ENCODE results near the gene KCNA1.
"Not testable (repeated sequence)": the region's sequence is repeated elsewhere in the genome, so short reads cannot be mapped to it uniquely, and the experiment has no call there.

The KCNA1 gene

DNA sequence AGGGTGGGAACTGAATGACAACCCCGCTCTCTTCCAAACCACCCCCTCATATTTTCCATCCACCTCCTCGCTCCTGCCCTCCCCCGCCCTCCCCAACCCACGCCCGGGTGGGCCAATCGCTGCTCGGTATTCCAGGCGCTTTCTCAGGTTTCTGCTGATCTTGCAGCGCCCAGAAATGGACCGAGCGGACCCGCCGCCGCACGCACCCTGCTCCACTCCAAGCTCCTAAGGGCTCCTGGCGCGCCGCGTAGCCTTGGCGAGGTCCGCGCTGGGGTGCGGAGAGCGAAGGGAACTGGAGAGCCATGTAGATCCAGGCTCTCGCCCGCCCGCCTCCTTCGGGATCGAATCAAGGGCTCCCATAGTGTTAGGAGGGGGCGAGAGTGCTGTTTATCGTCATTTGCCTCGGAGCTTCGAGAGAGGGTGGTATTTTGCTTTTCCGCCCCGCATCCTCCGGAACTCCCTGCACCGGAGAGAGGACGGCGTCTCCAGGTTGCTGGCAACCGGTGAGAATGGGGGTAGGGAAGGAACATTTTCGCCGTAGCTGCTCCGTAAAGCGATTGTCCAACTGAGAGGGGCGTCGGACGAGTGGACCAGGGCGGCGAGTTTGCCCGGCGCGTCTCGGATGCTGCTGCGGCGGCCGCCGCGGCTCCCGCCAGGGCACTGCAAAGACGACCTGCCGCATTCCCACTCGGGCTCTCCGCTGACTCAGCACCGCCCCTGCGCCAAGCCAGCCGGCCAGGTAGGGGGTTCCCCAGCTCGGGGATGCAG lies at the start of gene KCNA1:
Gene KCNA1 (plus strand): TSS at position 172 of the 768 bp plus-strand sequence. CDS start 1,474 bp downstream, outside the sequence.
- DNase-seq: no peak

DNA sequence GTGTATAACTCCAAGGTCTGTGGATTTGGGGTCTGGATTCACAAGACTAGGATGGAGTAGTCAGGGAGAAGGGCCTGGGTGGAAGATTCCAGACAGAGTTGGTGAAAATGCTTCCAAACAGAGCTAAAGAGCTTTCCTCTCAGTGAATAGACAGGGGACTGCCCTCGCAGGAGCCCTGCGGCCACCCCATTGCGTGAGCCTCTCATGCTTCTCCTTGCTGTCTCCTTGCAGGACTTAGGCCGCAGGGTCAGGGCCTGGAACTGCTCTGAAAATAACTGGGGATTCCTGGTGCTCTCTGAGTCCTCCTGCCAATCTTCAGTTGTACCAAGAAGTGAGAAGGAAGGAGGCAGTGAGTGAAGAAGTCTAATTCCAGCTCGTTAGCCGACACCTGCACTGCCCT lies 49.0 kb upstream of the KCNA1 start:
- no peak for DNase-seq

- DNase-seq: no peak
These were observed 46.9 kb upstream of the KCNA1 start for GRCh38 chr12:4862809-4863208.

DNA sequence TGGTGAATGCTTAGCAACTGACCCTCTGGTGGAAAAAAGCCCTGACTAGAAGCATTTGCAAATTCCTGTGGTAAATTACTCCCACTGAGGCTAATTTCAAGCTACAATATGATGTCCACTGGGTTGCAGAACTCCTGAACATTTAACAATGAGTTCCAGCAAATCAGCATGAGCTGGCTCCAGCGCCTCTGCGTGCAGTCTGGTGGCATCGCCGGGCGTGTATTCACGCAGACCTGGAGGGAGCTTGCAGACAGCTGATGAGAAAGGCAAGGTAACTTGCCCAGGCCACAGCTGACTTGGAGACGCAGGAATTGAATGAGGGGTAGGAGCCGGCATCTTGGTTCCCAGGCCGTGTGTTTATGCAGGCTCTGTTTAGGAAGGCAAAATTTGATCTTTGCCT lies 45.1 kb upstream of the KCNA1 start:
- no peak for DNase-seq

DNA sequence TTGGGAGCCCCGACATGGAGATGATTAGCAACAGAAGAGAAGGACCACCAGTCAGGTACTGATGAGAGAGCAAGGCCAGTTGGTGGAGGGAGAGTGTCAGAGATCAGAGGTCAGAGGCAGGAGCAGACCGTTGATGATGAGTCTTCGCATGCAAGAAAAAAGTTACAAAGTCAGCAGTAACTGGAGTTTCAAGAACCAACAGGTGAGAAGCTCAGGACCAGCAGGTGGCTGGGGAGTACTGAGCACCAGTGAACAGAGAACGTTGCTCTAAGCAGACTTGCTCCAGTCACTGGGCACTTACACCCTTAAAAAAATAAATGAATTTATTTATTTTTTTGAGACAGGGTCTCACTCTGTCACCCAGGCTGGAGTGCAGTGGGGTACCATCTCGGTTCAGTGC lies 44.5 kb upstream of the KCNA1 start:
- no peak for DNase-seq

- no peak for DNase-seq
These were observed 43.4 kb upstream of the KCNA1 start for GRCh38 chr12:4866299-4866698.

GRCh38 chr12:4867384-4867783 lies 42.3 kb upstream of the KCNA1 start:
- DNase-seq: no peak

DNA sequence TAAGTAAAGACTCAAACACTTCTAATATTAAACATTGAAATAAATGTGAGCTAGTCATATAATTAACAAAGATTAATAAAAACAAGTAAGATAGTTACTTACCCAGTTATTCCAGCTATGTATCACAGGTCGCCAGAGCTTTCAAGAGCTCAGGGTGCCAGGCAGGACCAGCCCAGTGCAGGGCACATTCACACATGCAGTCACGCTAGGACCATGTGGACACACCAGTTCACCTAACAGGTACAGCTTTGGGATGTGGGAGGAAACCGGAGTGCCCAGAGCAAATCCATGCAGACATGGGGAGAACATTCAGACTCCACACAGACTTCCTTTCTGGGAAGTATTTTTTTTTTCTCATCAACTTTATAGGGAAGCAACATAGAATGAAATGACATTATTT lies 39.3 kb upstream of the KCNA1 start:
- no peak for DNase-seq

- no peak for DNase-seq
These were observed 38.2 kb upstream of the KCNA1 start for GRCh38 chr12:4871514-4871913.

- DNase-seq: no peak
These were observed 35.8 kb upstream of the KCNA1 start for GRCh38 chr12:4873947-4874346.

GRCh38 chr12:4874671-4875070 lies 35.0 kb upstream of the KCNA1 start:
- DNase-seq: no peak

DNA sequence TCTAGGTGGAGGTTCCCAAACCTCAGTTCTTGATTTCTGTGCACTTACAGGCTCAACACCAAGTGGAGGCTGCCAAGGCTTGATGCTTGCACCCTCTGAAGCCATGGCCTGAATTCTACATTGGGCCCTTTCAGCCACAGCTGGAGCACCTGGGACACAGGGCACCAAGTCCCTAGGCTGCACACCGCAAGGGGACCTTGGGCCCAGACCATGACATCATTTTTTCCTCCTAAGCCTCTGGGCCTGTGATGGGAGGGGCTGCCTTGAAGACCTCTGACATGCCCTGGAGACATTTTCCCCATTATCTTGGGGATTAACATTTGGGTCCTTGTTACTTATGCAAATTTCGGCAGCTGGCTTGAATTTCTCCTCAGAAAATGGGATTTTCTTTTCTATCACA lies 30.2 kb upstream of the KCNA1 start:
- DNase-seq: not testable (repeated sequence)

DNA sequence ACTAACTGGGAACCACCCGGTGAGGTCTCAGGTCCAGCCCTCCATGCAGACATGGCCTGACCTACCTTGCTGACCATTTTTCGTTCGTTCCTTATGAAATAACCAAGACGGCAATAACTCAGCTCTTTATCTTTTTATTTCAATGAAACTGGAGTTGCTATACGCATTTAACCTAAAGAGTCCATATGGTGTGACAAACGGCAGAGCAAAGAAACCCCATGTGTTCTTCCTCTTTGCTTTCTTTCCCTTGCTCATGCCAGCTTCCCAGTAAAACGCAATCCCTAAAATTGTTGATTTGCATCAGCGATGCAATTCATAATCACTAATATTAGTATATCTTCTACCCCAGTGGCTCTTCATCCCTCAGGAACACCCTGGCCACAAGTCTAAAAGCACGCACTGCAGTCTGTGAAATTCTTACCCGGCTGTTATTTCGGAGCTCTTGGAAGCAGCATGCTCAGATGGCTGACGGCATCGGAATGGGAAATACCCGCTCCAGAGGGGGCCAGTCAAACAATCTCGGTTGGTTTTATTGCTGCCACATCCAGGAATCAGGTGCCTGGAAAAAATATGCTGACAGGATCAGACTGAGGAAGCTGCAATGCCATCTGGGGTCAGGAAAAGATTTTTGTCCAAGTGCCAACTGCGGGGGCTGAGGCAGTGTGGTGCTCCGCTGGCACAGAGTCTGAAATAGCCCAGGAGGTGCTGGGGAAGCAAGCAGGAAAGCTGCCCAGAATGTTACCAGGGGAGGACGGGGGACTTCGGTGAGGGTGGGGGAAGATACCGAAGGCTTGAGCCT lies 28.2 kb upstream of the KCNA1 start:
- no peak for DNase-seq

GRCh38 chr12:4891866-4892265 lies 17.8 kb upstream of the KCNA1 start:
- no peak for DNase-seq

- DNase-seq: no peak
These were observed 17.3 kb upstream of the KCNA1 start for GRCh38 chr12:4892418-4892817.

GRCh38 chr12:4894019-4894418 lies 15.7 kb upstream of the KCNA1 start:
- DNase-seq: no peak

DNA sequence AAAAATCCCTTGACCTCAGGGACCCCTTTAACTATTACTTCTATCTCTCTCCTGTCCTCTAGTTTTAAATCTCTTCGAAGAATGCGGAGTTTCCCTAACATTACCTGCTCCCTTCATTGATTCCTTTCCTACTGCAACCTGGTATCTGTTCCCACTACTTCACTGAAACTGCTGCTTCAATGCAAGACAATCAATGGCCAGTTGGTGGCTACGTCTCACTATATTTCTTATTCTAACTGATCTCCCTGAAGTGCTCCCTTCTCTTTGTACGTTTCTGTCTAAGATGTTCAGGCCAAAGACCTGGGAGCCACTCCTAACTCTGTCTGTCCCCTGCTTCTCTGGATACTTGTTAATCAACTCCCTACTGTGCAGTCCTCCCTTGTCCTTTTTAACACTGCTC lies 10.3 kb upstream of the KCNA1 start:
- no peak for DNase-seq

DNA sequence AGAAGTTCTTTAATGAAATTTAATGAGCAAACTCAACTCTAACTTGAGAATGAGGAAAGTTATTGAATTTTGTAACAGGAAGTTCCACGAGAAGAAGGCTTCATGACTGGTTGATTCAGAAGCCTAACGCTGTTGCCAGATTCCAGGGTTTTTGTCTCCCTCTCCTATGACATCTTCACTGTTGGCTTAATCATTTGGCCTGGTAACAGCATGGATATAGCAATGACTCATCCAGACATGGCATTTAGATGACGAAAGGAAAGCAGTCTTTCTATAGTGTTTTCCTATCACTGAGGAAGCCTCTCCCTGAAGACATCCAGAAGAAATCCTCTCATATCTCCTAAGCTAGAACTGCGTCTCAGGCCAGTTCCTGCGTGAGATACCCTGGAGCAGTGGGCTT lies 9.4 kb upstream of the KCNA1 start:
- no peak for DNase-seq

- DNase-seq: no peak
These were observed 4.4 kb upstream of the KCNA1 start for GRCh38 chr12:4905316-4905715.

GRCh38 chr12:4908684-4909409 lies 858 bp upstream of the KCNA1 start:
- no peak for DNase-seq

DNA sequence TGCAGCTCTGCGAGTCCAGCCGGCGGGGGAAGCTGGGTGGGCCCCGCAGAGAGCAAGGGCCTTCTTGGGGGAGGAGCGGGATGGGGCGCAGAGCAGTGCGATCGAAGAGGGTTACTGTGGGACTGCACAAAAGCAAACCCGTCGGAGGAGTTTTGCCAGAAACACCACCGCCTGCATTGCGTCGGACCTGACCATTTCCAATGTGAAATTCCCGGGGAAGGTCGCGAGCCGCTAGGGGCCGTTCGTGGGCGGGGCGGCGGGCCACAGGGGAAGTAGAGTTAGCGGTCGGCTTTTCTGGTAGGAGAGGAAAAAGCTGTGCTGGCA lies 333 bp upstream of the KCNA1 start:
- DNase-seq: no peak

GRCh38 chr12:4910502-4911315 lies 1.0 kb downstream of the KCNA1 start:
- no peak for DNase-seq
